ENCODE measurements around the gene CKLF.

DNA sequence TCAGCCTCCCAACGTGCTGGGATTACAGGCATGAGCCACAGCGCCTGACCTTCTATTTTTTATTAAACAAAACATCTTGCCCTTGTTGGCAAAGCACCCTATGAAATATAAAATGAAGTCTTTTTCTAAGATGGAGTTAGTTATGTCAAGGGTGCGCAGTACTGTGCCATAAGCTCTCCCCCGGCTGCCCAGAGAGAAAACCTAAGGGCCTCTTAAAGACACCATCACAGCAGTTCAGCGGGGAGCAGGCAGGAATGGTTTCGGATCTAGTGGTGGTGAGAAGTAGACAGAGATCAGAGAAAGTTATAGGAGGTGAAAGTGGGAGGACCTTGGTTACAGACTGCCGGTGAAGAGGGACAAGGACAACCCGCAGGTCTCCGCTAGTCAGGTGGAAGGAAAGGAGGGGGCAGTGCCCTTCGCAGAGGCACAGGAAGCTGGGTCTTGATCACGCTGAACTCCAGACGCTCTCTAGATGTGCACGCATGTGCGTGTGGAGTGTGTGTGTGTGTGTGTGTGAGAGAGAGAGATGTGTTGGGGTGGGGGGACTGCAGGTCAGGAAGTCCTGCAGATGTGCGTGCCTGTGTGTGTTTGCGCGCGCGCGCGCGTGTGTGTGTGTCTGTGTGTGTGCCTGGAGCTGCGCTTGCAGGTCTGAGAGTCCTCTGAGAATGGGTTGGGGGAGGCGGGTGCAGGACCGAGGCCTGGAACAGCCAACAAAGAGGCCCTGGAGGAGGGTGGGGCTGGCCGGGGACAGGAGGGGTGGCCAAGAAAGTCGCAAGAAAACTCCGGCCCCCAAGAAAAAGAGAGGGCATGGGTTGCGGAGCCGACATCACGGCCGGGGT is 51.4 kb downstream of the CKLF start:
- no peak for TF ChIP-seq EZH2 (IDR thresholded peaks at IDR 0.05; ENCODE audit: borderline replicate concordance, insufficient read depth, low read depth, low read length, poor library complexity, severe bottlenecking)
- TF ChIP-seq, protein P1, sequence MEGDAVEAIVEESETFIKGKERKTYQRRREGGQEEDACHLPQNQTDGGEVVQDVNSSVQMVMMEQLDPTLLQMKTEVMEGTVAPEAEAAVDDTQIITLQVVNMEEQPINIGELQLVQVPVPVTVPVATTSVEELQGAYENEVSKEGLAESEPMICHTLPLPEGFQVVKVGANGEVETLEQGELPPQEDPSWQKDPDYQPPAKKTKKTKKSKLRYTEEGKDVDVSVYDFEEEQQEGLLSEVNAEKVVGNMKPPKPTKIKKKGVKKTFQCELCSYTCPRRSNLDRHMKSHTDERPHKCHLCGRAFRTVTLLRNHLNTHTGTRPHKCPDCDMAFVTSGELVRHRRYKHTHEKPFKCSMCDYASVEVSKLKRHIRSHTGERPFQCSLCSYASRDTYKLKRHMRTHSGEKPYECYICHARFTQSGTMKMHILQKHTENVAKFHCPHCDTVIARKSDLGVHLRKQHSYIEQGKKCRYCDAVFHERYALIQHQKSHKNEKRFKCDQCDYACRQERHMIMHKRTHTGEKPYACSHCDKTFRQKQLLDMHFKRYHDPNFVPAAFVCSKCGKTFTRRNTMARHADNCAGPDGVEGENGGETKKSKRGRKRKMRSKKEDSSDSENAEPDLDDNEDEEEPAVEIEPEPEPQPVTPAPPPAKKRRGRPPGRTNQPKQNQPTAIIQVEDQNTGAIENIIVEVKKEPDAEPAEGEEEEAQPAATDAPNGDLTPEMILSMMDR (IDR thresholded peaks at IDR 0.05) = no peak
